SJSA1 (cell line): ENCODE results near the gene C1orf116. TPM values are rescaled to one million over a fixed set of nuclear protein-coding genes. Genes with fewer than 3 reads are reported as not detected.
A peak's percentile ranks its signal among the peaks of the same experiment; 100 is the strongest.

Source experiments
- DNase-seq, 2 experiments: peaks; one replicate each; pipeline ENCODE4 v3.0.0-alpha.2; 2015 to 2020; ENCODE audit warnings: low spot score in 2 of 2, low read depth in 1 of 2
- H3K27ac ChIP-seq: fragments of 250-450 bp; sonication (Bioruptor Pico); 2 replicates; pipeline ENCODE4 v1.5.1; 2020; ENCODE audit warnings: mild to moderate bottlenecking, moderate library complexity
- H3K27me3 ChIP-seq: fragments of 250-450 bp; sonication (Bioruptor Pico); replicated peaks from 2 replicates; pipeline ENCODE4 v1.5.1; 2020; ENCODE audit warnings: mild to moderate bottlenecking, moderate library complexity
- H3K36me3 ChIP-seq: fragments of 250-450 bp; sonication (Bioruptor Pico); 2 replicates; pipeline ENCODE4 v1.5.1; 2020; ENCODE audit warnings: mild to moderate bottlenecking
- H3K4me1 ChIP-seq: fragments of 250-450 bp; sonication (Bioruptor Pico); replicated peaks from 2 replicates; pipeline ENCODE4 v1.6.1; 2021; ENCODE audit warnings: mild to moderate bottlenecking
- H3K4me3 ChIP-seq: fragments of 250-450 bp; sonication (Bioruptor Pico); 2 replicates; pipeline ENCODE4 v1.5.1; 2020; ENCODE audit warnings: mild to moderate bottlenecking
- H3K9me3 ChIP-seq: fragments of 250-450 bp; sonication (Bioruptor Pico); replicated peaks from 2 replicates; pipeline ENCODE4 v1.5.1; 2020; ENCODE audit warnings: mild to moderate bottlenecking
- total RNA-seq: library from RNA; depleted of rRNA; stranded (reverse); fragments of >200 nt; shearing (Covaris generic); gene quantifications from 2 replicates; pipeline ENCODE4 v1.2.3, GENCODE V29; 2014

The C1orf116 gene
- total RNA-seq, 1 experiment from 2014 or later: 0.03 TPM

DNA sequence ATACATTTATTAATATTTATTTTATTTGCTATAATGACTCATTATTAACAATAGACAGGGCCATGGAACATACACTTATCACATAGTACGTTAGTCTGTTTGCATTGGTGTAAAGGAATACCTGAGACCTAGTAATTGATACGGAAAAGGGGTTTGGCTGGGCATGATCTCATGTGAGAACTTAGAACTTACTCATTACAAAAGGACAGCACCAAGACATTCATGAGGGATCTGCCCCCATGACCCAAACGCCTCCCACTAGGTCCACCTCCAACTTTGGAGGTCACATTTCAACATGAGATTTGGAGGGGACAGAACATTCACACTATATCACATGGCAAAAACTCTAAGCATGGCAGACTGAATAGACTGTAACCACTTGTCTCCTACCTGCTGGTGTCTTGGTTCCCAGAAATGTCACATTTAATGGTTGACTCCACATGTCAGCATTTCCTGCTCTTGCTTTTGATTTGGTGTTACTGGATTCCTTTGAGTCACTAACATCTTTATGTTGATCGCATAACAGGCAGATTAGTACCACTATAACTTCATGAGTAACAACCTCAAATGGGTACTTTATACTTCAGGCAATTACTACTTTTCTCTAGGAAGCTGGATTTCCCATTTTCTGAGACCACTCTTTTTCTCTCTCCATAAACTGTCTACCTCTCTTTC, 3.5 kb upstream of the C1orf116 start:
- Histone ChIP-seq H3K4me1 (peaks cover 25% of the 10 kb centered on the region), H3K36me3 (no peaks in the 10 kb centered on the region), H3K27ac (no peak overlapping the region), H3K4me3 (no peak overlapping the region), H3K9me3 (no peaks in the 10 kb centered on the region), H3K27me3 (no peaks in the 10 kb centered on the region; the same call in 1 of the 2 replicates)
- DNase-seq: no peak

GRCh38 chr1:207034998-207035397, 2.4 kb upstream of the C1orf116 start:
- H3K4me3 ChIP-seq: no peak overlapping the region
- H3K9me3 ChIP-seq: no peaks in the 10 kb centered on the region
- H3K27me3 ChIP-seq: no peaks in the 10 kb centered on the region; the same call in 1 of the 2 replicates
- H3K36me3 ChIP-seq: no peaks in the 10 kb centered on the region
- H3K27ac ChIP-seq: no peak overlapping the region
- peaks cover 19% of the 10 kb centered on the region for H3K4me1 ChIP-seq
- peak in 1 of 2 experiments; percentile 29 for DNase-seq

GRCh38 chr1:207034208-207034607, 1.7 kb upstream of the C1orf116 start:
- no peaks in the 10 kb centered on the region for H3K36me3 ChIP-seq
- no peak overlapping the region for H3K27ac ChIP-seq
- no peak for DNase-seq
- no peak overlapping the region for H3K4me3 ChIP-seq
- no peaks in the 10 kb centered on the region; the same call in 1 of the 2 replicates for H3K27me3 ChIP-seq
- no peaks in the 10 kb centered on the region for H3K9me3 ChIP-seq
- H3K4me1 ChIP-seq: peaks cover 21% of the 10 kb centered on the region

DNA sequence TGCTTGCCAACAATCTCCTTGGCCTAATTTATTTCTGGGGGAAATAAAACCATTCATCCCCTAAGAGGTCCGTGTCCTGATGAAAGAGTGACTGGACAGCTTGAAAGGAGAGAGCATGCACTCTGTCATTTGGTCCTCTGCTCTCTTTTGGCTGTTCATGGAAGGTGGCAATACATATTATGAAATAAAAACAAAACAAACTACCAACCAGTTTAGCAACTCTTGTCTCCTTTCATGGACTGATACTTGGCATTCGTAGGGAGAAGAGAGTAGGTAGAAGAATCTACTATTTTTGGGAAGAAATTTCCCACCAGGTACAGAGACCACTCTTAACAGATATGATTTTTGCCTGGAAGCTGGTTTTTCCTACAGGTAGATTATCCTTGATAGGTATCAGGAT, 746 bp upstream of the C1orf116 start:
- no peak for DNase-seq
- H3K27me3 ChIP-seq: no peaks in the 10 kb centered on the region; the same call in 1 of the 2 replicates
- no peaks in the 10 kb centered on the region for H3K36me3 ChIP-seq
- no peak overlapping the region for H3K27ac ChIP-seq
- peaks cover 21% of the 10 kb centered on the region for H3K4me1 ChIP-seq
- no peak overlapping the region for H3K4me3 ChIP-seq
- H3K9me3 ChIP-seq: no peaks in the 10 kb centered on the region

DNA sequence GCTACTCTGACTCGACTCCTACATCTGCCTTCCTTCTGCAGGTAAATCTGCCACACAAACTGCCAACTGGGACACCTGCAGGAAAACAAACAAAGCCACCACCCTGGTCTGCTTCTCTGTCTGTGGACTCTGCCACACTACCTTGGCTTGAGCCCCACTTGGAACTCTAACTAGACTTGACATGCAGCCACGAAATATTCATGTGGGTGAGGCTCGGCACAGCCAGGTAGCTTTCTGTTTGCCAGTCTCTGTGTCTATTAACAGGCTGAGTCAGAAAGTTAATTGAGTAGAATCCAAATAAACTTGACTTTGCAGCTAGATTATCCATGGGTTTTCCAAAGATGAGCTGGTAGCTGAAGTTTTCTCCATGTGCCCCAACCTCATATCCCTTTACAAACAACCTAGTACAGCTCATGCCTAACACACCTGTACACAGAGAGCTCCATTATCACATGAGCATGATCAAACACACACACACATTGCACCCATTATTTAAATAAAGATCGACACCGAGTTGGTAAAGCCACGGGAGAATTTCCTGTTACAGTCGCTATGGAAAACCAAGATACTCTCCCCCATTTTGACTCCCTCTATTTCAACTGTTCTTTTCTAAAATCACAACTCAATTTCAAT, 808 bp downstream of the C1orf116 start:
- no peak overlapping the region for H3K27ac ChIP-seq
- no peak overlapping the region for H3K4me3 ChIP-seq
- DNase-seq: no peak
- H3K4me1 ChIP-seq: peaks cover 32% of the 10 kb centered on the region
- no peaks in the 10 kb centered on the region for H3K36me3 ChIP-seq
- no peaks in the 10 kb centered on the region for H3K9me3 ChIP-seq
- no peaks in the 10 kb centered on the region; the same call in 1 of the 2 replicates for H3K27me3 ChIP-seq

DNA sequence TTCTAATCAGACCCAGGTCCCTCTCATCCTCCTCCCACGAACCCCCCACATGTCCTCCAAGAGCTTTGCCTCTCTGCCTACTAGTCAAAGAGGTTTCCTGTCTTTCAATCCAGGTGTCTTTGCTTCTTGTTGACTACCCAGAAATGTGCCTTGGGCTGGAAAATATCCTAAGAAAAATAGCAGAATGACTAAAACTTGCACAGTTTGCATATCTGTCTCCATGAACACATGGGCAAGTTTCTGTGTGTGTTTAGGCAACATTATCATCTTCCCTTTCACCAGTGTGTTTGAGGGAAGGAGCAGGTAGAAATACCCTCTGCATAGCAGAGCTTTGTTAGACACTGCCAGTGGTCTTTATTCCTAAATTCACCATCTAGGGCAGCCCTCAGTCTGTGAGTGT, 1.5 kb downstream of the C1orf116 start:
- Histone ChIP-seq H3K4me1 (peaks cover 35% of the 10 kb centered on the region), H3K36me3 (no peaks in the 10 kb centered on the region)
- DNase-seq: no peak

DNA sequence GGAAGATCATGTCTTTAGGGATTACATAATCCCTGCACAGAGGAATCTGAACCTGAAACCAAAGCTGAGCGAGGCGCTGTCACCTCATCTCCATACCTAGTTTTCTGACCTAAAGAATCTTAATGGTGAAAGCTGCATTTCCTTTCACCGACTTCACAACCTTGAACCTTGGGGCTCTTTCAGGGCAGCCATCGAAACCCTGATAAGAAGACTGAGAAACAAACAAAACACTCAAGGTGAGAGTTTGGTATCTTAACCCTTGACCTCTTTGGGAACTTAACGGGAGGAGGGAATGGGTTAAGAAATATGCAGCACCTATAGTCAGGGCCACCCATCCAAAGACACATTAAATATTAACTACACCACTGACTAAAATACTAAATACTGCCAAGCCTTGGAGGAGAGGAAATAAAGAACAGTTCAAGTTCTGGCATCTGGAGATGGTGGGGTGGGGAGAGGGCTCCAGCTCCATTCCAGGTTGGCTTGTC, 2.0 kb downstream of the C1orf116 start:
- no peaks in the 10 kb centered on the region for H3K9me3 ChIP-seq
- H3K27ac ChIP-seq: no peak overlapping the region
- H3K27me3 ChIP-seq: no peaks in the 10 kb centered on the region; the same call in 1 of the 2 replicates
- H3K36me3 ChIP-seq: no peaks in the 10 kb centered on the region
- no peak for DNase-seq
- peaks cover 39% of the 10 kb centered on the region for H3K4me1 ChIP-seq
- H3K4me3 ChIP-seq: no peak overlapping the region

More for the DNA sequence above, 1.5 kb downstream of the C1orf116 start:
- H3K9me3 ChIP-seq: no peaks in the 10 kb centered on the region
- no peak overlapping the region for H3K27ac ChIP-seq
- H3K27me3 ChIP-seq: no peaks in the 10 kb centered on the region; the same call in 1 of the 2 replicates
- no peak overlapping the region for H3K4me3 ChIP-seq

DNA sequence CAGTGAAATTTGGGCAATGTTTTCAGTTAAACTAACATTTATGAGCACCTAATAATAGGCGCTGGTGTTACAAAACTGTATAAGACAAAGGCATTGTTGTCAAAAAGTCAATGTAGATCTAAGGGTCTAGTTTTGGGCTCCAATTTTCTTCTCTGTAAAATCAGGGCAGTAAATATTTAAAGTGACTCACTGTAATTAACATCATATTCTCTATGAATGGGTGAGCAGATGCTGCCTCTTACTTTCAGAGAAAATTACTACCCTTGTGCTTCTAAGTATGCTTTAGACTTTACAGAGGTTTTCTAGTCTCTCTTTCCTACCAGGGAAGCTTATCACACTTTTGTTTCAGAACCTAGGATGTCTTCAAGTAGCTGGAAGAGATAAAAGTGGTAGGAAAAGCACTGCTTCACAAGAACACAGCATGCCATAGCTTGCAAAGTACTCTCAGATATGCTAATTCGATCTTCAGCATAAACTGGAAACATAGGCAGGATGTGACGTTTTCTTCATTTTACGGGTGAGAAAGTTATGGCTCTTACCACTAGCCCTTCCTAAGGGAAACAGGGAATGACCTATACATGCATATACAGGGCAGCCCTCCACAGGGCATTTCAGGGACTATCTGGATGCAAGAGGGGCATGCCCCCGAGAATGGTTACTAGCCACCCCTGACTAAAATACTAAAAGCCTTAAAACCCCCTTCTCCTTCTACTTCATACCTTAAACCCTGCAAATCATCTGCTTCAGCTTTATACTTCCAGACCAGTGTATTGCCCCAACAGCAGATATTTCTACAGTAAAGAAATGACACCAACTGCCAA, 2.6 kb downstream of the C1orf116 start:
- Histone ChIP-seq H3K9me3 (no peaks in the 10 kb centered on the region), H3K4me3 (no peak overlapping the region), H3K4me1 (peaks cover 40% of the 10 kb centered on the region), H3K27me3 (no peaks in the 10 kb centered on the region; the same call in 1 of the 2 replicates), H3K36me3 (no peaks in the 10 kb centered on the region), H3K27ac (no peak overlapping the region)
- no peak for DNase-seq

DNA sequence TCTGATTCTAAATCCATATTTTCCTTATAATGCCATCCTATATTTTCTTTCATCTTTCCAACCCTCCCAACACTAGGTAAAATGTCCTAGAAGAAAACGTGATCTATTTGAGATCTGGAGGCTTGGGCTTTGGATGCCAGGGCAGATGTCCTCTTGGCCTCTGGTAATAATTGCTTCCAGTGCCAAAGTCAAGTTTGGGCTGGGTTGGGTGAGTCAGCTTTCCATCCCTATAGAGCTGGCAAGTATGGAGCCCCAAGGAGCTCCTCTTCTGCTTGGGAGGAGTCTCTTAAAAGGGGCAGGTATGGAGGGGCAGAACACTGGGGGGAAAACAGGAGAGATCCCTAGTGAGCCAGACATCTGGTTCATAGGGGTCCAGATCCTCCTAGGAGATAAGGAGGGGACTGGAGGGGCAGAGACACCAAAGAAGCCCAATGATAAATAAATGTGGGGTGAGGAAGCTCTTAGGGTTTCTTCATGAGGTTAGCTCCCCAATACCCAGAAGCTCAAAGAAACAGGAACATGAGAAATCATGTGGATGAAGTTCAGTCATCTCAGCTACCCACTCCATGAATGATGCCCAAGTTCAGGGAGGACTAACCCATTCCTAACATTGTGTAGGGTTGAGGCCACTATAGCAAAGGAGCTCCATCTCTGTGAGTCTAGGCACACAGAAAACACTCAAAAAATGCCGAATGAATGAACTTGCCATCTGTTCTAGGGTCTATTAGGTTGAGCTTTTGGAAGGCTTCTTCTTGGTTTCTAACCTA, 3.5 kb downstream of the C1orf116 start:
- H3K4me1 ChIP-seq: peaks cover 42% of the 10 kb centered on the region
- no peak for DNase-seq
- H3K27ac ChIP-seq: no peak overlapping the region
- no peak overlapping the region for H3K4me3 ChIP-seq
- no peaks in the 10 kb centered on the region for H3K9me3 ChIP-seq
- H3K36me3 ChIP-seq: no peaks in the 10 kb centered on the region
- H3K27me3 ChIP-seq: no peaks in the 10 kb centered on the region; the same call in 1 of the 2 replicates

DNA sequence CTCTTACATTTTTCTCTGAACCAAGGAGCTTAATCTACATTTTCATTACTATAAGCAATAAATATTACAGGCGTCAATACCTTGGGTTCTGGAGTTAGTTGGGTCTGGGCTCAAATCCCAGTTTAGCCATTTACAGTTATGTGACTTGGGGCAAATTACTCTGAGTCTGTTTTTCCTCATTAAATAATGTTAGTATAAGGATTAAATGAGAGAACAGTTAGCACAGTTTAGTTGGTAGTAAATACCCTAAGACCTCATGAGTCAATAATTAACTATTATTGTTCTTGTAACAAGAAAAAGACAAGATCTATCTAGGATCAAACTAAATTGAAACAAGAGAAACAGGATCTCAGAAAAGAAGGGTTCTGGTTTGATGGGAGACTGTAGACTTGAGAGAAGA, 4.6 kb downstream of the C1orf116 start:
- Histone ChIP-seq H3K9me3 (no peaks in the 10 kb centered on the region), H3K36me3 (no peaks in the 10 kb centered on the region), H3K4me1 (peaks cover 42% of the 10 kb centered on the region), H3K27me3 (no peaks in the 10 kb centered on the region; the same call in 1 of the 2 replicates), H3K27ac (no peak overlapping the region), H3K4me3 (no peak overlapping the region)
- no peak for DNase-seq

GRCh38 chr1:207027206-207027777, 5.3 kb downstream of the C1orf116 start:
- H3K27ac ChIP-seq: peak overlapping the region; percentile 24; the same call in 1 of the 2 replicates
- DNase-seq: peak; percentile 60 to 64
- H3K4me1 ChIP-seq: peaks cover 42% of the 10 kb centered on the region
- H3K4me3 ChIP-seq: no peak overlapping the region
- no peaks in the 10 kb centered on the region for H3K36me3 ChIP-seq
- no peaks in the 10 kb centered on the region for H3K9me3 ChIP-seq
- H3K27me3 ChIP-seq: no peaks in the 10 kb centered on the region

DNA sequence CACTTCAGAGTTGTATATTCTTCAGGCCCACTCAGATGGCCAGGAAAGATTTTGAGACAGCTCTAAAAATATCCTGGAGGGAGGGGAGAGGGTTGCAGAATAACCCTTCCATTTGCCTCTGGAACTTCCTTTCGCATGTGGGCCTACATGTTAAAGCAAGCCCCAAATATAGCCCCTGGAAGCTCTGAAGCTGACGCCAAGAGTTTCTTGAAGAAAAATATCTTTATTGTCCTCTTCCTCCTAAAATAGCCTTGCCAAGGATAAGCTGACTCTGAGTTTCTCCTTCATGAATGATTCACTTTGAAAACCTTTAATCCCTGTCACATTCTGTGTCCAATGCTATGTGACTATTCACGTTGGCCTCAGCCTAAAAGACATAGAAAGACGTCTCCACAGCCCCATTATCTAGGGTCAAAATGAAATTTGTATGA, 6.4 kb downstream of the C1orf116 start:
- no peak overlapping the region for H3K4me3 ChIP-seq
- H3K27me3 ChIP-seq: no peaks in the 10 kb centered on the region
- H3K27ac ChIP-seq: 0 out of 2 replicates have a peak overlapping the region, but pooled peaks have one; percentile 7
- H3K4me1 ChIP-seq: peaks cover 48% of the 10 kb centered on the region
- no peaks in the 10 kb centered on the region for H3K9me3 ChIP-seq
- H3K36me3 ChIP-seq: no peaks in the 10 kb centered on the region
- no peak for DNase-seq
